ENCODE measurements around the gene WASF1. TPM values are rescaled to one million over a fixed set of nuclear protein-coding genes. Genes with fewer than 3 reads are reported as not detected.

The WASF1 gene
- total and polyA plus RNA-seq, 2 donors (not counting 3 experiments of a cell fraction or from before 2014, with no cell fraction given), result 20.9 to 27.5 TPM

GRCh38 chr6:110216140-110216539 is 36.7 kb upstream of the WASF1 start:
- H3K4me3 ChIP-seq (replicated peaks in 1 of 3; ENCODE audit: insufficient read depth in 1 of 3, low read depth in 1 of 3, low read length in 3 of 3), result no peak overlapping the region
- no peak overlapping the region for H3K9ac ChIP-seq (replicated peaks; ENCODE audit: extremely low read depth, insufficient read depth, low read length)
- FAIRE-seq (no peak), DNase-seq (ENCODE audit: low read depth, low spot score) (no peak)
- intact Hi-C loops (cut with micrococcal nuclease), result no loop called here
- H3K4me1 ChIP-seq (ENCODE audit: control insufficient read depth, extremely low read depth, insufficient read depth, low read length), result no peaks in the 10 kb centered on the region
- H3K79me2 ChIP-seq (ENCODE audit: control insufficient read depth, insufficient read depth, low read length), result no peaks in the 10 kb centered on the region
- no peaks in the 10 kb centered on the region for H3K9me1 ChIP-seq (replicated peaks; ENCODE audit: control insufficient read depth, extremely low read depth, insufficient read depth, low read length)
- no peaks in the 10 kb centered on the region for H3K27me3 ChIP-seq (ENCODE audit: control insufficient read depth in 2 of 2, insufficient read depth in 2 of 2, low read length in 2 of 2)
- H4K20me1 ChIP-seq (replicated peaks; ENCODE audit: control insufficient read depth, extremely low read depth, insufficient read depth, low read length), result no peaks in the 10 kb centered on the region
- H2AFZ ChIP-seq (ENCODE audit: low read depth, low read length), result no peak overlapping the region
- ChIA-PET CTCF (interaction anchor here (0.6 to 1.4 kb wide), 2 partner anchors 38 to 176 kb away, joined by 3 to 4 read pairs; no protein-coding TSS in a partner anchor), POLR2A (no interaction called here)
- no TSS peak for BruUV-seq (replicated peaks)
- peaks cover 13 to 21% of the 10 kb centered on the region in 2 experiments for H3K36me3 ChIP-seq (ENCODE audit: control insufficient read depth in 2 of 2, extremely low read depth in 1 of 2, insufficient read depth in 2 of 2, low read length in 2 of 2)
- no peaks in the 10 kb centered on the region for H3K9me3 ChIP-seq (replicated peaks; ENCODE audit: control insufficient read depth, insufficient read depth, low read length)
- H3K27ac ChIP-seq (ENCODE audit: insufficient read depth, low read depth, low read length), result no peak overlapping the region
- no peak for TF ChIP-seq JUN (IDR thresholded peaks at IDR 0.05; ENCODE audit: borderline replicate concordance, insufficient read depth, insufficient read length, low read depth)
- TF ChIP-seq EZH2 (IDR thresholded peaks at IDR 0.05; ENCODE audit: borderline replicate concordance, low read depth, low read length, severe bottlenecking), result no peak
- TF ChIP-seq MAX (IDR thresholded peaks at IDR 0.05; ENCODE audit: insufficient read depth, insufficient read length), result no peak
- TF ChIP-seq GATA2 (IDR thresholded peaks at IDR 0.05; ENCODE audit: insufficient read depth, insufficient read length, low read depth, low read length), result no peak
- no peak for TF ChIP-seq FOS (IDR thresholded peaks at IDR 0.05; ENCODE audit: borderline replicate concordance, insufficient read depth, low read length)
- TF ChIP-seq POLR2AphosphoS5 (IDR thresholded peaks at IDR 0.05; ENCODE audit: insufficient read depth, low read depth, low read length), result no peak
- no peak for TF ChIP-seq CTCF (IDR thresholded peaks at IDR 0.05; ENCODE audit: extremely low read depth in 1 of 2, insufficient read depth in 1 of 2, low read depth in 1 of 2, low read length in 2 of 2)
- no peak for TF ChIP-seq MYC (IDR thresholded peaks at IDR 0.05; ENCODE audit: low read depth, low read length)
- no peak for TF ChIP-seq POLR2A (IDR thresholded peaks at IDR 0.05; ENCODE audit: low read depth, low read length)
- no peak overlapping the region for H3K4me2 ChIP-seq (ENCODE audit: insufficient read depth, low read length)
- dilution Hi-C loops (cut with MboI; ENCODE audit: extremely low pct_ligation_motif_present, low sequenced_read_pairs), result no loop called here
